Measurements from ENCODE around the gene SHANK3.

- TF ChIP-seq POLR2AphosphoS5 (IDR thresholded peaks at IDR 0.05) (no peak), CTCF (IDR thresholded peaks at IDR 0.05) (no peak), POLR2A (IDR thresholded peaks at IDR 0.05) (no peak), EP300 (IDR thresholded peaks at IDR 0.05; ENCODE audit: low read depth) (no peak)
Measured at GRCh38 chr22:50641696-50642607, 30.7 kb upstream of the SHANK3 start.

Measured in transverse colon (tissue), 4 donors.